ENCODE measurements around the gene LRP1.

The LRP1 gene

GRCh38 chr12:57141249-57141648, 13.0 kb downstream of the LRP1 start:
- Histone ChIP-seq H3K79me2 (ENCODE audit: insufficient read depth, low read depth) (no peaks in the 10 kb centered on the region), H3K36me3 (ENCODE audit: insufficient read depth) (no peaks in the 10 kb centered on the region), H3K4me1 (ENCODE audit: low read depth, poor library complexity, severe bottlenecking) (no peaks in the 10 kb centered on the region), H3K4me2 (no peak overlapping the region), H3K27me3 (ENCODE audit: insufficient read depth, low read depth) (no peaks in the 10 kb centered on the region), H3K27ac (no peak overlapping the region), H4K20me1 (ENCODE audit: insufficient read depth) (no peaks in the 10 kb centered on the region), H3K4me3 (IDR thresholded peaks at IDR 0.05; ENCODE audit: insufficient read depth, low read depth, low read length) (no peak overlapping the region), H3K9ac (no peak overlapping the region), H2AFZ (ENCODE audit: low read depth) (no peak overlapping the region)
- no peak for TF ChIP-seq CTCF (conservative IDR thresholded peaks at IDR 0.05; ENCODE audit: low read depth, low read length)

- no peaks in the 10 kb centered on the region for H3K4me1 ChIP-seq (ENCODE audit: low read depth, poor library complexity, severe bottlenecking)
- H3K27ac ChIP-seq = no peak overlapping the region
- no peaks in the 10 kb centered on the region for H4K20me1 ChIP-seq (ENCODE audit: insufficient read depth)
- no peaks in the 10 kb centered on the region for H3K79me2 ChIP-seq (ENCODE audit: insufficient read depth, low read depth)
- H3K4me2 ChIP-seq = no peak overlapping the region
- no peak overlapping the region for H2AFZ ChIP-seq (ENCODE audit: low read depth)
- no peaks in the 10 kb centered on the region for H3K36me3 ChIP-seq (ENCODE audit: insufficient read depth)
- H3K27me3 ChIP-seq (ENCODE audit: insufficient read depth, low read depth) = no peaks in the 10 kb centered on the region
- no peak overlapping the region for H3K9ac ChIP-seq
- no peak overlapping the region for H3K4me3 ChIP-seq (IDR thresholded peaks at IDR 0.05; ENCODE audit: insufficient read depth, low read depth, low read length)
- TF ChIP-seq CTCF (conservative IDR thresholded peaks at IDR 0.05; ENCODE audit: low read depth, low read length) = no peak
Measured at GRCh38 chr12:57142121-57142520, 13.8 kb downstream of the LRP1 start.

- no peaks in the 10 kb centered on the region for H3K4me1 ChIP-seq (ENCODE audit: low read depth, poor library complexity, severe bottlenecking)
- no peak overlapping the region for H3K9ac ChIP-seq
- no peaks in the 10 kb centered on the region for H4K20me1 ChIP-seq (ENCODE audit: insufficient read depth)
- no peaks in the 10 kb centered on the region for H3K27me3 ChIP-seq (ENCODE audit: insufficient read depth, low read depth)
- no peaks in the 10 kb centered on the region for H3K36me3 ChIP-seq (ENCODE audit: insufficient read depth)
- no peak overlapping the region for H2AFZ ChIP-seq (ENCODE audit: low read depth)
- H3K27ac ChIP-seq = no peak overlapping the region
- no peak for TF ChIP-seq CTCF (conservative IDR thresholded peaks at IDR 0.05; ENCODE audit: low read depth, low read length)
- H3K79me2 ChIP-seq (ENCODE audit: insufficient read depth, low read depth) = no peaks in the 10 kb centered on the region
- H3K4me2 ChIP-seq = no peak overlapping the region
- no peak overlapping the region for H3K4me3 ChIP-seq (IDR thresholded peaks at IDR 0.05; ENCODE audit: insufficient read depth, low read depth, low read length)
Measured at GRCh38 chr12:57142727-57143126, 14.4 kb downstream of the LRP1 start.

GRCh38 chr12:57143454-57143853, 15.2 kb downstream of the LRP1 start:
- Histone ChIP-seq H3K27me3 (ENCODE audit: insufficient read depth, low read depth) (no peaks in the 10 kb centered on the region), H2AFZ (ENCODE audit: low read depth) (no peak overlapping the region), H3K27ac (no peak overlapping the region), H3K4me3 (IDR thresholded peaks at IDR 0.05; ENCODE audit: insufficient read depth, low read depth, low read length) (no peak overlapping the region), H3K79me2 (ENCODE audit: insufficient read depth, low read depth) (no peaks in the 10 kb centered on the region), H3K4me1 (ENCODE audit: low read depth, poor library complexity, severe bottlenecking) (no peaks in the 10 kb centered on the region), H4K20me1 (ENCODE audit: insufficient read depth) (no peaks in the 10 kb centered on the region), H3K9ac (no peak overlapping the region), H3K36me3 (ENCODE audit: insufficient read depth) (no peaks in the 10 kb centered on the region), H3K4me2 (no peak overlapping the region)
- no peak for TF ChIP-seq CTCF (conservative IDR thresholded peaks at IDR 0.05; ENCODE audit: low read depth, low read length)
